ENCODE data around the gene EYA2. TPM values are rescaled to one million over a fixed set of nuclear protein-coding genes. Genes with fewer than 3 reads are reported as not detected.

EYA2 gene
- total RNA-seq, 3 donors from 2014 or later = 5.4 to 19.2 (median 12.5) TPM

- Histone ChIP-seq H3K9me3 (no peaks in the 10 kb centered on the region), H3K27ac (no peak overlapping the region), H3K4me3 (peak overlapping the region in 1 of 3 donors; percentile 6), H3K4me1 (no peaks in the 10 kb centered on the region), H3K36me3 (no peaks in the 10 kb centered on the region), H3K27me3 (no peaks in the 10 kb centered on the region)
- intact Hi-C loops (cut with DNase I; ENCODE audit: low total_unique reads) = no loop called here
- DNase-seq (ENCODE audit: low spot score in 2 of 2) = peak in 1 of 2 donors; percentile 72
- TF ChIP-seq CTCF (IDR thresholded peaks at IDR 0.05) = peak; percentile 81 to 89 (median 82)
- no peak for TF ChIP-seq POLR2A (IDR thresholded peaks at IDR 0.05)
- TF ChIP-seq POLR2AphosphoS5 (IDR thresholded peaks at IDR 0.05) = no peak
Observed at GRCh38 chr20:47196091-47197081, 301.7 kb downstream of the EYA2 start.

- no peaks in the 10 kb centered on the region for H3K9me3 ChIP-seq
- H3K4me1 ChIP-seq = no peaks in the 10 kb centered on the region
- intact Hi-C loops (cut with DNase I; ENCODE audit: low total_unique reads) = no loop called here
- no peaks in the 10 kb centered on the region for H3K36me3 ChIP-seq
- H3K4me3 ChIP-seq = no peak overlapping the region
- no peak overlapping the region for H3K27ac ChIP-seq
- TF ChIP-seq CTCF (IDR thresholded peaks at IDR 0.05) (no peak), POLR2AphosphoS5 (IDR thresholded peaks at IDR 0.05) (no peak), POLR2A (IDR thresholded peaks at IDR 0.05) (no peak)
- no peak for DNase-seq (ENCODE audit: low spot score in 2 of 2)
- H3K27me3 ChIP-seq = no peaks in the 10 kb centered on the region
Observed at GRCh38 chr20:47198254-47198671, 303.6 kb downstream of the EYA2 start.

GRCh38 chr20:47198996-47199552 lies 304.4 kb downstream of the EYA2 start:
- Histone ChIP-seq H3K4me3 (no peak overlapping the region), H3K36me3 (no peaks in the 10 kb centered on the region), H3K27ac (no peak overlapping the region), H3K4me1 (no peaks in the 10 kb centered on the region), H3K9me3 (no peaks in the 10 kb centered on the region), H3K27me3 (no peaks in the 10 kb centered on the region)
- TF ChIP-seq POLR2AphosphoS5 (IDR thresholded peaks at IDR 0.05) (no peak), CTCF (IDR thresholded peaks at IDR 0.05) (no peak), POLR2A (IDR thresholded peaks at IDR 0.05) (no peak)
- no peak for DNase-seq (ENCODE audit: low spot score in 2 of 2)
- intact Hi-C loops (cut with DNase I; ENCODE audit: low total_unique reads) = no loop called here

- H3K4me1 ChIP-seq = no peaks in the 10 kb centered on the region
- no peak overlapping the region for H3K4me3 ChIP-seq
- no peak overlapping the region for H3K27ac ChIP-seq
- no peaks in the 10 kb centered on the region for H3K27me3 ChIP-seq
- no peaks in the 10 kb centered on the region for H3K36me3 ChIP-seq
- H3K9me3 ChIP-seq = no peaks in the 10 kb centered on the region
- DNase-seq (ENCODE audit: low spot score in 2 of 2) = no peak
- TF ChIP-seq POLR2A (IDR thresholded peaks at IDR 0.05) (no peak), CTCF (IDR thresholded peaks at IDR 0.05) (no peak), POLR2AphosphoS5 (IDR thresholded peaks at IDR 0.05) (no peak)
- intact Hi-C loops (cut with DNase I; ENCODE audit: low total_unique reads) = loop anchor here (10.0 kb wide), 1 partner anchor 184 kb away; no protein-coding TSS in a partner anchor
Observed at GRCh38 chr20:47201074-47201730, 306.6 kb downstream of the EYA2 start.

All from breast epithelium (tissue), 4 donors.